ENCODE results near the gene ANKFY1. TPM values are rescaled to one million over a fixed set of nuclear protein-coding genes. Genes with fewer than 3 reads are reported as not detected.

ANKFY1 gene
- polyA plus RNA-seq, 3 donors = 13.5 to 46.1 (median 21.7) TPM

DNA sequence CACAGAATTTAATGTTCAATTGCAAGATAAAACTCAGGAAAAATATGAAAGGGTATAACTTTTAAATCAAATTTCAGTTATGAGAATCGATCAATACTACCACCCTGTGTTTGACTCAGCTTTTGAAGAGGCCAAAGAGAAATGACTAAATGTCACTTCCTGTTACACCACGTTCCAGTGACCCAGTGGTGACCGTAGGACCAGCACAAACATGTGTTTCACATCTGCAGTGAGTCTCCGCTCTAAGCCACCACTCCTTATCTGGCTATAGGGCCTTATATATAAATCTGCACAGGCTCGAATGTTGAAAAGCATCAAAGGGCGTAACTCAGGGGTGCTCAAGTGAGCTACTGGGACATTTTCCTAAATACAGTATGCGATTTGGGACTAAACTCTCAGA lies 84.7 kb downstream of the ANKFY1 start:
- Histone ChIP-seq H3K4me2 (replicated peaks; ENCODE audit: extremely low read depth, low read length, poor library complexity, severe bottlenecking) (no peak overlapping the region), H3K27ac (ENCODE audit: low read depth in 1 of 2, low read length in 2 of 2) (no peak overlapping the region), H3K9ac (ENCODE audit: insufficient read depth, low read length, poor library complexity, severe bottlenecking) (no peak overlapping the region), H3K79me2 (ENCODE audit: insufficient read depth, low read length) (no peaks in the 10 kb centered on the region), H3K4me1 (ENCODE audit: control insufficient read depth in 1 of 2, insufficient read depth in 2 of 2, low read length in 2 of 2) (no peaks in the 10 kb centered on the region), H3K9me3 (replicated peaks in 1 of 2; ENCODE audit: control insufficient read depth in 1 of 2, insufficient read depth in 1 of 2, low read length in 2 of 2) (no peaks in the 10 kb centered on the region), H3K36me3 (replicated peaks in 1 of 2; ENCODE audit: control insufficient read depth in 1 of 2, insufficient read depth in 2 of 2, low read length in 2 of 2) (peaks cover 97 to 100% of the 10 kb centered on the region in 2 donors), H2AFZ (ENCODE audit: insufficient read depth, low read depth, low read length, poor library complexity, severe bottlenecking) (no peak overlapping the region), H4K20me1 (ENCODE audit: insufficient read depth, low read length) (peaks cover 34% of the 10 kb centered on the region), H3K27me3 (ENCODE audit: control insufficient read depth in 2 of 2, insufficient read depth in 2 of 2, low read length in 2 of 2) (no peaks in the 10 kb centered on the region), H3K4me3 (replicated peaks in 1 of 3; ENCODE audit: low read depth in 2 of 3, low read length in 3 of 3) (no peak overlapping the region)
- no peak for TF ChIP-seq CTCF (IDR thresholded peaks at IDR 0.05)
- no peaks in the 10 kb centered on the region for H3K27me3 Mint-ChIP-seq (ENCODE audit: low read depth in 3 of 3)
- no peak for DNase-seq
- H3K27ac Mint-ChIP-seq = peak overlapping the region in 3 of 7 donors; percentile 22 to 68 (median 67)
- WGBS (ENCODE audit: insufficient coverage) = 60% methylated on average over 4 of the region's 7 CpGs
- peaks cover 7% of the 10 kb centered on the region for H3K4me1 Mint-ChIP-seq
- intact Hi-C loops (cut with micrococcal nuclease) = no loop called here
- peaks cover 92 to 100% of the 10 kb centered on the region in 2 donors for H3K36me3 Mint-ChIP-seq
- H3K9me3 Mint-ChIP-seq = no peaks in the 10 kb centered on the region
- no peak overlapping the region for H3K4me3 Mint-ChIP-seq

DNA sequence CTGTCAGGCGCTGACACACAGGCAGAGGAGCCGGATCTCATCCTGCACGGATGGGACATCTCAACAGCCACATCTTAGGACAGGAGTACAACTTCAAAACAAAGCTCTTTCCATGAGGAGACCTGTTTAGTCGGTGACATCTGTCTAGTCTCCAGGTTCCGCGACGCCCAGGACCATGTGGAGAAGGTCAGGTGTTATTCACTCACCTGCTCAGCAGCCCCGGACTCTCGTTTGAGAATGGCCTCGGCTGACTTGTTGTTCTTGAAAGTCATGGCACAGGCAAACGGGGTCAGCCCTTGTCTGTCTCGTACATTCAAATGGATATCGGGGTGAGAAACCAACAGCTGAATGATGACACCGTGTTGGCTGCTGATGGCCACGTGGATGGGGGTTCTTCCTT lies 85.1 kb downstream of the ANKFY1 start:
- no peaks in the 10 kb centered on the region for H3K4me1 ChIP-seq (ENCODE audit: control insufficient read depth in 1 of 2, insufficient read depth in 2 of 2, low read length in 2 of 2)
- no peak overlapping the region for H3K4me3 ChIP-seq (replicated peaks in 1 of 3; ENCODE audit: low read depth in 2 of 3, low read length in 3 of 3)

More for the DNA sequence above, 85.1 kb downstream of the ANKFY1 start:
- DNase-seq = no peak
- Mint-ChIP-seq H3K4me3 (no peak overlapping the region), H3K36me3 (peaks cover 92 to 100% of the 10 kb centered on the region in 2 donors), H3K27ac (peak overlapping the region in 2 of 7 donors; percentile 50 to 52), H3K4me1 (peaks cover 7% of the 10 kb centered on the region), H3K27me3 (ENCODE audit: low read depth in 3 of 3) (no peaks in the 10 kb centered on the region), H3K9me3 (no peaks in the 10 kb centered on the region)
- intact Hi-C loops (cut with micrococcal nuclease) = no loop called here
- H4K20me1 ChIP-seq (ENCODE audit: insufficient read depth, low read length) = peaks cover 38% of the 10 kb centered on the region
- no peak overlapping the region for H3K9ac ChIP-seq (ENCODE audit: insufficient read depth, low read length, poor library complexity, severe bottlenecking)
- no peak overlapping the region for H3K27ac ChIP-seq (ENCODE audit: low read depth in 1 of 2, low read length in 2 of 2)
- H3K79me2 ChIP-seq (ENCODE audit: insufficient read depth, low read length) = no peaks in the 10 kb centered on the region
- no peaks in the 10 kb centered on the region for H3K9me3 ChIP-seq (replicated peaks in 1 of 2; ENCODE audit: control insufficient read depth in 1 of 2, insufficient read depth in 1 of 2, low read length in 2 of 2)
- WGBS (ENCODE audit: insufficient coverage) = 99% methylated on average over 11 of the region's 15 CpGs
- TF ChIP-seq CTCF (IDR thresholded peaks at IDR 0.05) = no peak
- no peaks in the 10 kb centered on the region for H3K27me3 ChIP-seq (ENCODE audit: control insufficient read depth in 2 of 2, insufficient read depth in 2 of 2, low read length in 2 of 2)
- H3K36me3 ChIP-seq (replicated peaks in 1 of 2; ENCODE audit: control insufficient read depth in 1 of 2, insufficient read depth in 2 of 2, low read length in 2 of 2) = peaks cover 97 to 100% of the 10 kb centered on the region in 2 donors
- H3K4me2 ChIP-seq (replicated peaks; ENCODE audit: extremely low read depth, low read length, poor library complexity, severe bottlenecking) = no peak overlapping the region
- no peak overlapping the region for H2AFZ ChIP-seq (ENCODE audit: insufficient read depth, low read depth, low read length, poor library complexity, severe bottlenecking)
